Urinary bladder (tissue), 4 donors: ENCODE measurements around the gene RNASET2. TPM values are rescaled to one million over a fixed set of nuclear protein-coding genes. Genes with fewer than 3 reads are reported as not detected.

Experiments
- DNase-seq: peaks from one replicate; pipeline ENCODE4 v3.0.0-alpha.2; 2015; ENCODE audit errors: extremely low spot score
- H3K27ac ChIP-seq: one replicate; pipeline ENCODE4 v1.5.1; 2013; ENCODE audit warnings: low read depth, mild to moderate bottlenecking, moderate library complexity
- H3K36me3 ChIP-seq: one replicate; pipeline ENCODE4 v1.6.1; 2013; ENCODE audit warnings: mild to moderate bottlenecking, moderate library complexity; ENCODE audit not compliant: insufficient read depth
- H3K4me1 ChIP-seq: one replicate; pipeline ENCODE4 v1.6.1; 2013; ENCODE audit warnings: mild to moderate bottlenecking, moderate library complexity; ENCODE audit not compliant: insufficient read depth
- H3K4me3 ChIP-seq: one replicate; pipeline ENCODE4 v1.5.1; 2013; ENCODE audit warnings: low read depth, low read length
- WGBS: extraction: QIAGEN DNeasy Blood & Tissue Kit; methylation state at CpG from one replicate; pipeline ENCODE4 v1.1.7; 2013; 5-methylcytosine and 5-hydroxymethylcytosine counted together
- polyA plus RNA-seq: library from polyadenylated mRNA; stranded (reverse); fragments of 200-250 nt; gene quantifications from one replicate; pipeline ENCODE4 v1.2.3, GENCODE V29; 2013
- total RNA-seq: library from RNA; depleted of rRNA; stranded (reverse); fragments of >200 nt; gene quantifications from one replicate; pipeline ENCODE4 v1.2.3, GENCODE V29; 2014
- donor health status: healthy with polysubstance abuse.
- donor health status: healthy.

RNASET2 gene
- total and polyA plus RNA-seq, 2 donors = 42.8 to 54.5 TPM

DNA sequence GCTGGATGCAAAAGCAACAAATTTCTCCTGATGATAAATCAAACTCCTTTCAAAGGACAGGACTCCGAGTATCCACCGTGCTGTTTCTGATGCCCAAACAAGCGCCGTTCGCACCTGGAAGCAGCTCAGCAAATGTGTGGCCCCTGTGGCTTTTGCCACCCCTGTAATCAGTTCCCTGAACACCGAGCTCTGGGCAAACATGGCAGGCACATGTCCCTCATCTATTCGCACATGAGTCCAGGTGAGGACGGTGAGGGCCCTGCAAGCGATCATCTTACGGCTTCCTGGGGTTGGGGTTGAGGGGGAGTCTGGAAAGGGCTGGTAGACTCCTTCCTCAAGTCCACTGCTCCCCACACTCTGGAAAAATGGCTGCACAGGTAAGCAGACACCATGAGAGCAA lies 23.7 kb downstream of the RNASET2 start:
- WGBS = 95% methylated on average over 10 of the region's 10 CpGs
- no peak overlapping the region for H3K27ac ChIP-seq
- DNase-seq = no peak
- H3K36me3 ChIP-seq = peaks cover 4% of the 10 kb centered on the region
- no peak overlapping the region for H3K4me3 ChIP-seq
- no peaks in the 10 kb centered on the region for H3K4me1 ChIP-seq

- WGBS = 93% methylated on average over 6 of the region's 6 CpGs
- DNase-seq = no peak
- Histone ChIP-seq H3K36me3 (peaks cover 4% of the 10 kb centered on the region), H3K27ac (no peak overlapping the region), H3K4me1 (no peaks in the 10 kb centered on the region), H3K4me3 (no peak overlapping the region)
Measured at GRCh38 chr6:166932116-166932515, 24.2 kb downstream of the RNASET2 start.

DNA sequence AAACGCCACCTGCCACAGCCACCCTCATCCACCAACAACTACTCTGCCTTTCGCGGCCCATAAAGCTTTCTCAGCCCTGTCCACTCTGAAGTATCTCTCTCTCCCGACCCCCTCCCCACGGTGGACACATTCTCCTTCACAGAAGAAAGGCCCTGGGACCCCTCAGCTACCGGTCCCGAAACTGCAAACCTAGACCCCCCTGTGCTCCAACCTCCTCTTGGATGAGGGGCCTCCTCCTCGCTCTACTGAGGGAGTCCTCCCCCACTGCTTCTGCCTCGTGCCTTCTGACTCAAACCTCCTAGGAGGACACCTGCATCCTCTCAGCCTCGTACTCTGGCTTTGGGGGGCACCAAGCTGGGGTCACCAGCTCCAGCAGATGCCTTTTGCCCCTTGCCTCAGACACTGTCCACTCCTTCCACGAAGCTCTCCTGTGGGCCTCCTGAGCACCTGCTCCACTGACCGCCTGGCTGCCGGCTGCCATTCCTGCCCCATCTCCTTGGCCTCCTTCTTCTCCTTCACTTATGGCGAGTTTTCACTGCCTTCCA lies 24.9 kb downstream of the RNASET2 start:
- no peak for DNase-seq

GRCh38 chr6:166930354-166930891 lies 25.9 kb downstream of the RNASET2 start:
- peaks cover 4% of the 10 kb centered on the region for H3K36me3 ChIP-seq
- no peaks in the 10 kb centered on the region for H3K4me1 ChIP-seq
- H3K27ac ChIP-seq = no peak overlapping the region
- no peak overlapping the region for H3K4me3 ChIP-seq
- DNase-seq = no peak
- 94% methylated on average over 4 of the region's 4 CpGs for WGBS

More for the DNA sequence above, 24.9 kb downstream of the RNASET2 start:
- no peak overlapping the region for H3K27ac ChIP-seq
- H3K36me3 ChIP-seq = peaks cover 4% of the 10 kb centered on the region
- no peaks in the 10 kb centered on the region for H3K4me1 ChIP-seq
- no peak overlapping the region for H3K4me3 ChIP-seq
- 94% methylated on average over 14 of the region's 14 CpGs for WGBS

DNA sequence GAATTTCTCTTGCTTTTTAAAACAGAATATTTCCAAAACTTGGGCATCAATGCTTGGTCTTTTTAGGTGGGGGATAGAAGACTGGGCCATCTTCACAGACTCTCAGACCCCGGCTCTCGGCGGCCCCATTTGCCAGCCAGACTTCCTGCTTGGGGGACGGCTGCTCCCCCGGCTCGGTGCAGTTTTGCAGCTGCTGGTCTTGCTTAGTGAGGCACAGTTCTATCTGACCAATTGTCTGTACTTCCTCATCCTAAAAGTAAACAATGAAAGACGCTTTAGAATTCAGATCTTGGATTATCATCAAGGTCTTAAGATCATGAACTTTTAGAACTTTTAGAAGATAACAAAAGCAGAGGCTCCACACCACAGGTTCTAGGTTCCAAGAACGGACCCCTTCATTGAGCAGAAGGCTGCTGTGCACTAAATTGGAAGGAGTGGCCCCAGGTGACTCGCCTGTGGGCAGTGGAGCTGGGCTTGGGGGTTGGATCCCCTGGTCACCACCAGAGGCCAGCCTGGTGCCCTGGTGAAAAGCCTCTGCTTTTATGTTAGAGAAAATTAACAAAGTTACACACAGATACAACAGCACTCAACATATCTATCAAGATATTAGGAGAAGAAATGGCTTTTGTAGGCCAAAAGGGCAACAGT lies 26.7 kb downstream of the RNASET2 start:
- no peak for DNase-seq
- WGBS = 48% methylated on average over 9 of the region's 9 CpGs

GRCh38 chr6:166928644-166929541 lies 27.5 kb downstream of the RNASET2 start:
- Histone ChIP-seq H3K4me1 (no peaks in the 10 kb centered on the region), H3K27ac (no peak overlapping the region), H3K36me3 (peaks cover 4% of the 10 kb centered on the region), H3K4me3 (no peak overlapping the region)
- DNase-seq = no peak
- WGBS = 79% methylated on average over 21 of the region's 21 CpGs

More for the DNA sequence above, 26.7 kb downstream of the RNASET2 start:
- Histone ChIP-seq H3K27ac (no peak overlapping the region), H3K4me1 (no peaks in the 10 kb centered on the region), H3K36me3 (peaks cover 4% of the 10 kb centered on the region), H3K4me3 (no peak overlapping the region)

- Histone ChIP-seq H3K4me1 (no peaks in the 10 kb centered on the region), H3K4me3 (no peak overlapping the region), H3K27ac (no peak overlapping the region), H3K36me3 (peaks cover 4% of the 10 kb centered on the region)
- 89% methylated on average over 13 of the region's 13 CpGs for WGBS
- DNase-seq = no peak
Measured at GRCh38 chr6:166927935-166928643, 28.3 kb downstream of the RNASET2 start.

- no peak overlapping the region for H3K4me3 ChIP-seq
- no peak for DNase-seq
- peaks cover 4% of the 10 kb centered on the region for H3K36me3 ChIP-seq
- no peaks in the 10 kb centered on the region for H3K4me1 ChIP-seq
- H3K27ac ChIP-seq = no peak overlapping the region
- 78% methylated on average over 12 of the region's 12 CpGs for whole genome bisulfite sequencing
Measured at GRCh38 chr6:166927240-166927934, 29.0 kb downstream of the RNASET2 start.

DNA sequence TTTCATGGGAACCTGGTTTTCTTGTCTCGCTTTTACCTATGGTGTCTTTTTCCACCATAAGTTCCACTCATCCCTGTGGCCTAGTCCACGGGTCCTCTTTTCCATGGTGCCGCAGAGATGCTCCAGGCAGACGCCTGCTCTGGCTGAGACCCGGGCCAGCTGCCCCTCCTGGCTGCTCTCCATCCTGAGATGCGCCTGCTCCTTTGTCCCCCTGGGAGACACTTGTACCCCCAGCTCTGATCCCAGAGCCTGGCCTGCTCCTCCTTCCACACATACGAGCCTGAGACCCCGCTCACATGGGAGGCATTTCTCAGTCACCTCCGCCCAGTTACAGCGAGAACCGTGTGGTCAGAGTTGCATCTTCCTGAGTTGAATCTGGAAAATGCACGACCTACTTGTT lies 29.6 kb downstream of the RNASET2 start:
- no peak overlapping the region for H3K4me3 ChIP-seq
- H3K4me1 ChIP-seq = no peaks in the 10 kb centered on the region
- peaks cover 4% of the 10 kb centered on the region for H3K36me3 ChIP-seq
- no peak for DNase-seq
- WGBS = 84% methylated on average over 12 of the region's 12 CpGs
- H3K27ac ChIP-seq = no peak overlapping the region

GRCh38 chr6:166925141-166925996 lies 31.0 kb downstream of the RNASET2 start:
- Histone ChIP-seq H3K4me3 (no peak overlapping the region), H3K36me3 (peaks cover 4% of the 10 kb centered on the region), H3K27ac (no peak overlapping the region), H3K4me1 (no peaks in the 10 kb centered on the region)
- 94% methylated on average over 19 of the region's 19 CpGs for WGBS
- no peak for DNase-seq

DNA sequence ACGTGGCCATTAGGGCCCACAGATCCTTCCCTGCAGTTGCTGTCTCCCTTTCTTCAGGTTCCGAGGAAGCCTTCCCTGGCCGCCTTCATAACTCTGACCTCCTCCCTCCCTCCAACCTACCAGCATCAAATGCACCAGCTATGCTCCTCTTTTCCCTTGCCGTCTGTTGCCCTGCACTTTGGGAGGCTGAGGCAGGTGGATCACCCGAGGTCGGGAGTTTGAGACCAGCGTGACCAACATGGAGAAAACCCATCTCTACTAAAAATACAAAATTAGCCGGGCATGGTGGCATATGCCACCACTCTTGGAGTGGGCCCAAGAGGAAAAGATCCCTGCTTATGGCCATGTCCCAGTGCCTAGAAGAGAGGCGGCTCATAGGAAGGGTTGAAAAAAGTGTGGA lies 31.8 kb downstream of the RNASET2 start:
- no peak overlapping the region for H3K4me3 ChIP-seq
- H3K4me1 ChIP-seq = no peaks in the 10 kb centered on the region
- DNase-seq = no peak
- H3K36me3 ChIP-seq = peaks cover 4% of the 10 kb centered on the region
- H3K27ac ChIP-seq = no peak overlapping the region
- WGBS = 95% methylated on average over 9 of the region's 9 CpGs

GRCh38 chr6:166922937-166923336 lies 33.4 kb downstream of the RNASET2 start:
- H3K36me3 ChIP-seq = no peaks in the 10 kb centered on the region
- 96% methylated on average over 7 of the region's 7 CpGs for WGBS
- no peak overlapping the region for H3K4me3 ChIP-seq

More at GRCh38 chr6:166922937-166923336, 33.4 kb downstream of the RNASET2 start:
- no peak for DNase-seq
- Histone ChIP-seq H3K27ac (no peak overlapping the region), H3K4me1 (no peaks in the 10 kb centered on the region)
